ENCODE data around the gene HCCS.

The HCCS gene

DNA sequence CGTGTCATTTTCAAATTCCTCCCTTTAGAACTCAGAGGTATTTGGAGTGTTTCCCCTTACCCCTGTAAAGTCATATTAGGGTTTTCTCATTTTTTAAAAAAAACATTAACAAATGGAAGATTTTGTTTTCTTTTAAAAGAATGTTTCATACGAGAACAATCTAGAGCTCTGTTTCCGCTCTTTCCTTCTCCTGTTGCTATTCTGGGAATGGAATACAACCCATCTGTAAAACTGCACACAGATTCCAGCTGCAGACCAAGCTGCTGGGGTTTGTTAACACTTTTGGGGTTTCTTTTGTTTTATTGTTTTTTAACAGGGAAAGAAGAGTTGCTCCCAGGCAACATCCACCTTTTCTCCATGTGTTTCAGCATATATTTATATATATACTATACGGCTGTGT, 61.3 kb downstream of the HCCS start:
- no peak for DNase-seq (ENCODE audit: low read depth)
- in situ Hi-C loops (cut with HindIII; ENCODE audit: low sequenced_read_pairs): loop anchor here (25.0 kb wide), 1 partner anchor 365 kb away; no protein-coding TSS in a partner anchor
- H3K4me3 ChIP-seq (ENCODE audit: low read depth, low read length): no peak overlapping the region
- TF ChIP-seq, protein P1, sequence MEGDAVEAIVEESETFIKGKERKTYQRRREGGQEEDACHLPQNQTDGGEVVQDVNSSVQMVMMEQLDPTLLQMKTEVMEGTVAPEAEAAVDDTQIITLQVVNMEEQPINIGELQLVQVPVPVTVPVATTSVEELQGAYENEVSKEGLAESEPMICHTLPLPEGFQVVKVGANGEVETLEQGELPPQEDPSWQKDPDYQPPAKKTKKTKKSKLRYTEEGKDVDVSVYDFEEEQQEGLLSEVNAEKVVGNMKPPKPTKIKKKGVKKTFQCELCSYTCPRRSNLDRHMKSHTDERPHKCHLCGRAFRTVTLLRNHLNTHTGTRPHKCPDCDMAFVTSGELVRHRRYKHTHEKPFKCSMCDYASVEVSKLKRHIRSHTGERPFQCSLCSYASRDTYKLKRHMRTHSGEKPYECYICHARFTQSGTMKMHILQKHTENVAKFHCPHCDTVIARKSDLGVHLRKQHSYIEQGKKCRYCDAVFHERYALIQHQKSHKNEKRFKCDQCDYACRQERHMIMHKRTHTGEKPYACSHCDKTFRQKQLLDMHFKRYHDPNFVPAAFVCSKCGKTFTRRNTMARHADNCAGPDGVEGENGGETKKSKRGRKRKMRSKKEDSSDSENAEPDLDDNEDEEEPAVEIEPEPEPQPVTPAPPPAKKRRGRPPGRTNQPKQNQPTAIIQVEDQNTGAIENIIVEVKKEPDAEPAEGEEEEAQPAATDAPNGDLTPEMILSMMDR (IDR thresholded peaks at IDR 0.05; ENCODE audit: low read depth, low read length, missing control alignments): no peak
